H1 (cell line): ENCODE measurements around the gene BRCA2.

ENCODE experiments used
- GABPA ChIP-seq: IDR thresholded peaks from 2 replicates; pipeline ENCODE4 v1.6.1; 2011; ENCODE audit warnings: mild to moderate bottlenecking, low read length, moderate library complexity, borderline replicate concordance; ENCODE audit not compliant: insufficient read depth
- GTF2F1 ChIP-seq: IDR thresholded peaks from 2 replicates; pipeline ENCODE4 v1.6.1; 2012; ENCODE audit warnings: low read depth, low read length, improper control_type of control experiment, borderline replicate concordance
- NRF1 ChIP-seq: IDR thresholded peaks from 2 replicates; pipeline ENCODE4 v1.6.1; 2011; ENCODE audit warnings: mild to moderate bottlenecking, low read depth, low read length, improper control_type of control experiment

GRCh38 chr13:32447894-32448623, 132.8 kb downstream of the BRCA2 start:
- no peak for TF ChIP-seq GTF2F1
- TF ChIP-seq GABPA: no peak
- TF ChIP-seq NRF1: no peak
